Esophagus squamous epithelium (tissue), 5 donors: ENCODE measurements around the gene ELL3. TPM values are rescaled to one million over a fixed set of nuclear protein-coding genes. Genes with fewer than 3 reads are reported as not detected.

Experiments
- DNase-seq: peaks from one replicate; lab custom pipeline; 2025; lab: John Stamatoyannopoulos, UW
- H3K27ac ChIP-seq, 4 donors: fragments of 200-600 bp; sonication (generic); one replicate each; pipeline ENCODE4 v1.5.1; 2016 to 2019; ENCODE audit warnings: mild to moderate bottlenecking in 1 of 4
- H3K27me3 ChIP-seq, 4 donors: fragments of 200-600 bp; sonication (generic); 1 replicate in 3 of 4; 2 replicates in 1 of 4; pipeline versions ENCODE4 v1.5.1 to v1.6.0; 2017 to 2021; ENCODE audit warnings: antibody characterized with exemption in 1 of 4
- H3K36me3 ChIP-seq, 3 donors: fragments of 200-600 bp; sonication (generic); one replicate each; pipeline ENCODE4 v1.5.1; 2016 to 2019
- H3K4me1 ChIP-seq, 3 donors: fragments of 200-600 bp; sonication (generic); one replicate each; pipeline ENCODE4 v1.5.1; 2017 to 2019
- H3K4me3 ChIP-seq, 4 donors: fragments of 200-600 bp; sonication (generic); 1 replicate in 3 of 4; 2 replicates in 1 of 4; pipeline ENCODE4 v1.5.1; 2016 to 2019; ENCODE audit warnings: mild to moderate bottlenecking in 2 of 4, moderate library complexity in 1 of 4
- H3K9me3 ChIP-seq, 3 donors: fragments of 200-600 bp; sonication (generic); one replicate each; pipeline ENCODE4 v1.5.1; 2016 to 2019
- POLR2A ChIP-seq, 4 donors: fragments of 450-650 bp; IDR thresholded peaks; one replicate each; pipeline ENCODE4 v1.6.1; 2017; ENCODE audit warnings: antibody characterized with exemption in 4 of 4, mild to moderate bottlenecking in 4 of 4, moderate library complexity in 3 of 4
- WGBS, 2 donors: methylation state at CpG; one replicate each; pipeline ENCODE4 v1.1.5; 2018; 5-methylcytosine and 5-hydroxymethylcytosine counted together
- intact Hi-C: fragments of 100-400 bp; cut with DNase I; formaldehyde crosslinking; loops from one replicate; pipeline ENCODE4 v1.15.0; 2022
- total RNA-seq, 4 donors: library from RNA; depleted of rRNA; stranded (reverse); fragments of >200 nt; gene quantifications; one replicate each; pipeline ENCODE4 v1.1.0, GENCODE V29; 2016
- TF ChIP-seq, protein P1 (sequence below), 6 experiments: fragments of 450-650 bp in 4 of 6; fragments of 200-600 bp in 2 of 6; sonication (generic) in 2 of 6; IDR thresholded peaks; one replicate each; pipeline ENCODE4 v1.5.1; 2016 to 2019; ENCODE audit warnings: antibody characterized with exemption in 6 of 6, mild to moderate bottlenecking in 4 of 6, moderate library complexity in 4 of 6
- donor health status: DM: yes; HTN: yes; CAD: no.

ELL3 gene
- total RNA-seq, 4 donors from 2014 or later, result 16.9 to 40.4 (median 29.9) TPM

DNA sequence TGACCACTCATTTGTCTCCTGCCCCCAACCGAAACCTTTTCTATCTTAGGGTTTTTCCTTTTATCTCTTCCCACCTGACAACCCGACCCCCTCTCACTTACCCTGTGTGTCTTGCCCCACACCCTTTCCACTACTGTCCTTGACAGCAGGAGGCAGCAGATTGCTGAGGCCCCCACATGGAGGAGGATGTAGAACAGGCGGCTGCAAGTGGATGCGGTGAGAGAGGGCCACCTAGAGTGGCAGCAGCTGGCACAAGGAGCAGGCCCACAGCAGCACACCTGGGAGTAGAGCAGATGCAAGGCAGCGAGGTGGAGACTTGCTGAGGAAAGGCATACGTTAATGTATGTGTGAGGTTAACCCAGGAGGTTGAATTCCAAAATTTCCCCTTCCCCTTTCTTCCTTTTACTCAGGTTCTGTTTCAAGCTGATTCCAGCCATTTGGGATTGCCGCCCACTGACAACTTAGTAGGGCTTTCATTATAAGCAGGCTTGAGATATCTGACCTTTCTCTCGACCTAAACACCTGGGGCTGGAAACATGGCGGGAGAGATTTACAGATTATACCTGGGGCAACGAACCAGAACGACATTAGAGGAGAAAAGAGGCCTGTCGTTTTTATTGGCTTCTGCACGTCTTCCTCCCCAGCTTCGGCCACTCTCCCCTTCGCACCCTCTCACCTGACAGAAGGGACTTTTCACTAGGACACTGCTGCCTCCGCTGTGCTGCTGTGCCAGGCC, 22.6 kb upstream of the ELL3 start:
- Histone ChIP-seq H3K27me3 (no peaks in the 10 kb centered on the region), H3K4me1 (peaks cover 30 to 74% (median 33%) of the 10 kb centered on the region in 3 donors), H3K36me3 (peaks cover 23 to 79% (median 24%) of the 10 kb centered on the region in 3 donors), H3K4me3 (no peak overlapping the region), H3K27ac (peak overlapping the region; percentile 89 to 94 (median 94)), H3K9me3 (no peaks in the 10 kb centered on the region)
- 81 to 86% methylated on average over 13 to 15 of the region's 16 CpGs for WGBS, 2 donors
- no peak for DNase-seq
- TF ChIP-seq POLR2A (IDR thresholded peaks at IDR 0.05), result no peak
- TF ChIP-seq, protein P1, sequence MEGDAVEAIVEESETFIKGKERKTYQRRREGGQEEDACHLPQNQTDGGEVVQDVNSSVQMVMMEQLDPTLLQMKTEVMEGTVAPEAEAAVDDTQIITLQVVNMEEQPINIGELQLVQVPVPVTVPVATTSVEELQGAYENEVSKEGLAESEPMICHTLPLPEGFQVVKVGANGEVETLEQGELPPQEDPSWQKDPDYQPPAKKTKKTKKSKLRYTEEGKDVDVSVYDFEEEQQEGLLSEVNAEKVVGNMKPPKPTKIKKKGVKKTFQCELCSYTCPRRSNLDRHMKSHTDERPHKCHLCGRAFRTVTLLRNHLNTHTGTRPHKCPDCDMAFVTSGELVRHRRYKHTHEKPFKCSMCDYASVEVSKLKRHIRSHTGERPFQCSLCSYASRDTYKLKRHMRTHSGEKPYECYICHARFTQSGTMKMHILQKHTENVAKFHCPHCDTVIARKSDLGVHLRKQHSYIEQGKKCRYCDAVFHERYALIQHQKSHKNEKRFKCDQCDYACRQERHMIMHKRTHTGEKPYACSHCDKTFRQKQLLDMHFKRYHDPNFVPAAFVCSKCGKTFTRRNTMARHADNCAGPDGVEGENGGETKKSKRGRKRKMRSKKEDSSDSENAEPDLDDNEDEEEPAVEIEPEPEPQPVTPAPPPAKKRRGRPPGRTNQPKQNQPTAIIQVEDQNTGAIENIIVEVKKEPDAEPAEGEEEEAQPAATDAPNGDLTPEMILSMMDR (IDR thresholded peaks at IDR 0.05), result no peak
- intact Hi-C loops, result no loop called here

DNA sequence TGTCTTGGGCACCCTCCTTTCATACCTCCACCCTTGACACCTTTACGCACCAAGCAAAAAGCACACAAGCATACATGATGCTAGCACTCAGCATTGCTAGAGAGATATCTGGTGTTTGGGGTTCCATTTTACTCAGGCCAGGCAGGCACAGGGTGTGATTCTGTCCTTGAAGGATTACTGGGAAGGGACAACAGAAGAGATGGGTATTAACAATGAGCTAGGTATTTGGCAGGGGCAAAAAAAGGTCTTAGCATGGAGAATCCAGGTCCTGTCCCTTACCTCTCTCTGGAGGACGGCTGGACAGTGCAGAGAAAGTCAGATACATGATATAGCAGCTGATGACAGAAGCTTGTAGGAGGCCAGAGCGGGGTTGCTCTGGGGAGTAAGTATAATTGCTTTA, 19.8 kb upstream of the ELL3 start:
- 82 to 90% methylated on average over 3 of the region's 3 CpGs for WGBS, 2 donors
- H3K36me3 ChIP-seq, result peaks cover 32 to 64% (median 33%) of the 10 kb centered on the region in 3 donors
- peak overlapping the region in 1 of 4 donors; percentile 93 for H3K27ac ChIP-seq

DNA sequence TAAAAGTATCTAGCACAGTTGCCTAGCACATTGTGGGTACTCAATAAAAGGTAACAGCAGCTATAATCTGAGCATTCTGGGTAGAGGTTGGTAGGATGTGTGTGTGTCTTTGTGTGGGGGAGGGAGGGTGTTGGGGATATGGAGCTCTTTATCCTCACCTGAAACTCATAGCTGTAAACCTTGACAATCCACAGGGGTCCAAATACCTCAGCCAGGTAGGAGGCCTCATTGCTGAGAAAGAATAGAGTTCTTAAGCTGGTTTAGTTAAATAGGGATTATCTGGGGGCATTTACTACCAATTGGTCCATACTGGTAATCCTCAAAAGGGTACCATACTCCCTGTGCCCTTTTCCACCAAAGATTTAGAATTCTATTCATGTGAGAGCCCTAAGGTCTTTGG, 19.2 kb upstream of the ELL3 start:
- no peaks in the 10 kb centered on the region for H3K27me3 ChIP-seq
- H3K4me1 ChIP-seq, result peaks cover 37 to 84% (median 40%) of the 10 kb centered on the region in 3 donors

More for the DNA sequence above, 19.8 kb upstream of the ELL3 start:
- Histone ChIP-seq H3K27me3 (no peaks in the 10 kb centered on the region), H3K4me1 (peaks cover 42 to 85% (median 43%) of the 10 kb centered on the region in 3 donors), H3K9me3 (no peaks in the 10 kb centered on the region), H3K4me3 (no peak overlapping the region)
- intact Hi-C loops, result no loop called here
- no peak for DNase-seq
- TF ChIP-seq, protein P1 (IDR thresholded peaks at IDR 0.05), result no peak

DNA sequence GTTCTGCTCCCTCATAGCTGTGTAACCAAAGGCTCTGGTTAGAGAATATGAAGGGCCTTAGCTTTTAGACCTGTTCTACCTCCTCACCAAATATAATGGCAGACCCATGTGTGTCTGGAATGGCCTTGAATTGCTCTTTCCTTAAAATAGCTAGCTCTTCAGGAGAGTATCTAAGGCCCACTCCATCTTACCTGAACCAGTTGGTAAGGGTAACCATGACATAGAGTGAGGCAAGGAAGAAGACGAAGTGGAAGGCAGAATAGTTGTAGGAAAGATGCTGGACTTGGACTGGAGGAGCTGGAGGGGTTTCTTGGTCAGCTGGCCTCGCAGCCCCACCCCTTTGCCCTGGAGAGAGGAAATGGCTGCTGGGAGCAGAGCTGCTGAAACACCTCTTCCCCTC, 18.4 kb upstream of the ELL3 start:
- no peaks in the 10 kb centered on the region for H3K27me3 ChIP-seq
- no peak for DNase-seq
- peaks cover 37 to 79% (median 40%) of the 10 kb centered on the region in 3 donors for H3K4me1 ChIP-seq
- H3K4me3 ChIP-seq, result no peak overlapping the region
- TF ChIP-seq, protein P1 (IDR thresholded peaks at IDR 0.05), result no peak
- no peak for TF ChIP-seq POLR2A (IDR thresholded peaks at IDR 0.05)
- H3K9me3 ChIP-seq, result no peaks in the 10 kb centered on the region
- intact Hi-C loops, result no loop called here
- peak overlapping the region in 3 of 4 donors; percentile 21 to 98 (median 96) for H3K27ac ChIP-seq
- peaks cover 32 to 64% (median 33%) of the 10 kb centered on the region in 3 donors for H3K36me3 ChIP-seq
- 84 to 100% methylated on average over 2 of the region's 2 CpGs for WGBS, 2 donors

More for the DNA sequence above, 19.2 kb upstream of the ELL3 start:
- Histone ChIP-seq H3K36me3 (peaks cover 32 to 64% (median 33%) of the 10 kb centered on the region in 3 donors), H3K27ac (no peak overlapping the region), H3K4me3 (no peak overlapping the region), H3K9me3 (no peaks in the 10 kb centered on the region)
- intact Hi-C loops, result no loop called here
- DNase-seq, result no peak
- TF ChIP-seq, protein P1 (IDR thresholded peaks at IDR 0.05), result no peak
- TF ChIP-seq POLR2A (IDR thresholded peaks at IDR 0.05), result no peak

DNA sequence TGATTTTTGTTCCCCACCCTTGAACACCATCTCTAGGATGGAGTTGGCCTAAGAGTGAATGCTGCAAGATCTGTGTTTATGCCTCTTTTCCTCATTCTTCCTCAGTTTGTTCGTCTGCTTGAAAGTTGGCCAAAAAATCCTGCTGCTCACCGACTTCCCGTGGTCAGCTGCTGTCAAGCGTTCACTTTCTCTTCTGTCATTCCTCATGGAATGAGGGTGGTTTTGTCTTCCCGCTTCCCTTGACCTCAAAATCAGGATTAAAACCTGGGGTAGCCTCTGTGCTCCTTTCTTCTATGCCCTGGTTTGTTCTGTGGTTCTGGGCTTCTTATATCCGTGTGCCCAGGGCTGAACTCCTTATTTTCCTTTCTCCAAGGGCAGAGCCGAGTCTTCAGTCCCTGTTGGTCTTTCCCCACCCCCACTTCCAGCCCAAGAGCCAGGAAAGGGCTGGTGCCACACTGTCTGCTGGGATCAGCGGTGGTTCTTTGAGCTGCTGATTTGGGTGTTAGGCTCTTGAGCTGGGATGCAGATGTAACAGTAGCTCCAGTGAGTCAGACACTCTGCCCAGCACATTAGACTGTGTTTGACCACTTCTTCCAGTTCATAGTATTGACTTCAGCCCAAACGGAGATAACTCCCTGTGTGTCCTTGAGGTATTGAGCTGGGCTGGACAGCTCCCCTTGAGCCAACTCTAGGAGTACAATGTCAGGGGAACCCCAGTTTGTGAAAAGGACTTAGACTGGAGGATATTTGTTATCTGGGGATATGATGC, 17.7 kb upstream of the ELL3 start:
- no peak for TF ChIP-seq POLR2A (IDR thresholded peaks at IDR 0.05)
- TF ChIP-seq, protein P1 (IDR thresholded peaks at IDR 0.05), result no peak
- Histone ChIP-seq H3K4me3 (no peak overlapping the region), H3K9me3 (no peaks in the 10 kb centered on the region), H3K4me1 (peaks cover 32 to 72% (median 35%) of the 10 kb centered on the region in 3 donors), H3K27me3 (no peaks in the 10 kb centered on the region), H3K27ac (peak overlapping the region in 3 of 4 donors; percentile 21 to 98 (median 96)), H3K36me3 (peaks cover 32 to 57% (median 33%) of the 10 kb centered on the region in 3 donors)
- DNase-seq, result no peak
- 72 to 91% methylated on average over 8 to 9 of the region's 9 CpGs for WGBS, 2 donors
- intact Hi-C loops, result no loop called here
